HepG2 (cell line): ENCODE data around the gene CSK.

ENCODE experiments used
- ESRRA ChIP-seq: sonication (generic); formaldehyde crosslinking; IDR thresholded peaks from 2 replicates; pipeline ENCODE4 v1.5.1; 2020; ENCODE audit warnings: mild to moderate bottlenecking, low read depth, missing genetic modification reagents
- ETV6 ChIP-seq: sonication (generic); formaldehyde crosslinking; conservative IDR thresholded peaks from 2 replicates; pipeline ENCODE4 v1.4.0; 2020; ENCODE audit warnings: missing genetic modification reagents
- HOXA3 ChIP-seq: sonication (generic); formaldehyde crosslinking; IDR thresholded peaks from 2 replicates; pipeline ENCODE4 v1.5.0; 2020; ENCODE audit warnings: missing genetic modification reagents
- JUND ChIP-seq: sonication (generic); formaldehyde crosslinking; IDR thresholded peaks from 2 replicates; pipeline ENCODE4 v1.8.0; 2022; ENCODE audit warnings: mild to moderate bottlenecking, missing genetic modification reagents
- POGZ ChIP-seq: sonication (generic); formaldehyde crosslinking; IDR thresholded peaks from 2 replicates; pipeline ENCODE4 v1.4.0; 2020; ENCODE audit warnings: mild to moderate bottlenecking, missing genetic modification reagents
- POLR2AphosphoS5 ChIP-seq: IDR thresholded peaks from 2 replicates; pipeline ENCODE4 v1.6.1; 2012; ENCODE audit warnings: low read depth, low read length
- ZNF331 ChIP-seq: sonication (generic); formaldehyde crosslinking; IDR thresholded peaks from 2 replicates; pipeline ENCODE4 v1.4.0; 2020; ENCODE audit warnings: missing genetic modification reagents
- ZNF660 ChIP-seq: sonication (generic); formaldehyde crosslinking; IDR thresholded peaks from 2 replicates; pipeline ENCODE4 v1.5.1; 2020; ENCODE audit warnings: mild to moderate bottlenecking, low read depth, missing genetic modification reagents, borderline replicate concordance

DNA sequence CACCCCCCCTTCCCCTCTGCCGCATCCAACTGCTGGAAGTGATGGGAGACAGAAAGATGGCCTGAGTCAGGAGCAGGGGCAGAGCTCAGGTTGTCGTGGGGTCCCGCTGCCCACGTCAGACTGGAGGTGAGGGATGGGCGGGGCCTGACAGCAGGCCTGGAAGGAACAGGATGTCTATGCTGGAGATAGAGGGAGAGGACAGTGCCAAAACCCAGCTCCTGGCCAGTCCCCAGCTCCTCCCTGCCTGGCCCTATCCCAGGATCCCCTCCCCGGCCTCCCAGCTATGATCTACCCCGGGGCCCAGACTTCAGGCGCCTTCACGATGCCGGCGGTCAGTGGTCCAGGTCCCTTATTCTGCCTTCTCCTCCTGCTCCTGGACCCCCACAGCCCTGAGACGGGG lies 30.7 kb downstream of the CSK start, which contains the start of gene LMAN1L:
- TF ChIP-seq HOXA3 (CRISPR knock-in tag), result no peak
- TF ChIP-seq POLR2AphosphoS5, result no peak
- TF ChIP-seq ETV6 (CRISPR knock-in tag), result no peak
- no peak for TF ChIP-seq ESRRA
- no peak for TF ChIP-seq ZNF660
- TF ChIP-seq ZNF331, result no peak
- no peak for TF ChIP-seq POGZ (CRISPR knock-in tag)
- TF ChIP-seq JUND (CRISPR knock-in tag), result no peak
